Activated T-cell treated with anti-CD3 and anti-CD28 coated beads, Interleukin-2, amount 50 U/mL, for 72 hours (primary cell): ENCODE data around the gene ATP8B1. TPM values are rescaled to one million over a fixed set of nuclear protein-coding genes. Genes with fewer than 3 reads are reported as not detected.
A peak's percentile ranks its signal among the peaks of the same experiment; 100 is the strongest.
"Not testable (repeated sequence)": the region's sequence is repeated elsewhere in the genome, so short reads cannot be mapped to it uniquely, and the experiment has no call there.

ENCODE experiments used
- ATAC-seq, 2 donors: fragments of 150-1000 bp; cut with Tn5 transposase; replicated peaks in 1 of 2; 2 replicates each; pipeline ENCODE4 v1.10.0; 2021; ENCODE audit warnings: moderate library complexity in 2 of 2, mild to moderate bottlenecking in 1 of 2
- DNase-seq, 2 donors: peaks; one replicate each; pipeline ENCODE4 v3.0.0; 2021 to 2022; ENCODE audit warnings: mixed read lengths in 1 of 2
- H3K27ac Mint-ChIP-seq: one replicate; pipeline ENCODE4 v1.8.0; 2022; ENCODE audit warnings: mild to moderate bottlenecking, moderate library complexity, mixed read lengths
- H3K27me3 Mint-ChIP-seq: one replicate; pipeline ENCODE4 v1.8.0; 2022; ENCODE audit warnings: low read depth, mixed read lengths
- H3K36me3 Mint-ChIP-seq, 2 donors: one replicate each; pipeline ENCODE4 v1.8.0; 2022; ENCODE audit warnings: mixed read lengths in 2 of 2, mild to moderate bottlenecking in 1 of 2; ENCODE audit not compliant: insufficient read depth in 2 of 2
- H3K4me1 Mint-ChIP-seq: one replicate; pipeline ENCODE4 v1.8.0; 2022; ENCODE audit warnings: low read depth, mixed read lengths
- H3K4me3 Mint-ChIP-seq, 2 donors: one replicate each; pipeline ENCODE4 v1.8.0; 2022; ENCODE audit warnings: mild to moderate bottlenecking in 2 of 2, mixed read lengths in 2 of 2, moderate library complexity in 2 of 2
- H3K9me3 Mint-ChIP-seq, 2 donors: one replicate each; pipeline ENCODE4 v1.8.0; 2022; ENCODE audit warnings: mixed read lengths in 2 of 2
- total RNA-seq, 2 donors: library from RNA; stranded (reverse); gene quantifications; one replicate each; pipeline ENCODE4 v1.2.3, GENCODE V29; 2022

ATP8B1 gene
- total RNA-seq, 2 donors from 2014 or later: not detected

DNA sequence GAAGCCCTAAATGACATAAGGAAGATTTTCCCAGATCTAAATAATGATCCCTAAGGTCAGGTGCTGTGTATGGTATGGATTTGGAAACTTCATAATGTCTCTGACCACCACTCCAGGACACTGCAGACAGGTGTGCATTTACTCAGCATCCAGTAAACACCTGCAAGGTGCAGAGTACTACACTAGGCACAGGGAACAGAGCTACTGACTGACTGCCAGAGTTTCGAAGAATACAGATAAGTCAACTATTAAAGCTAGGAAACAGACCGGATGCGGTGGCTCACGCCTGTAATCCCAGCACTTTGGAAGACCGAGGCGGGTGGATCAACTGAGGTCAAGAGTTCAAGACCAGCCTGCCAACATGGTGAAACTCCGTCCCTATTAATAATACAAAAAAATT lies 65.0 kb downstream of the ATP8B1 start:
- DNase-seq (no peak), ATAC-seq (no peak)
- Mint-ChIP-seq H3K27ac (no peak overlapping the region), H3K9me3 (peaks cover 9 to 10% of the 10 kb centered on the region in 2 donors), H3K27me3 (no peaks in the 10 kb centered on the region), H3K4me1 (no peaks in the 10 kb centered on the region), H3K36me3 (peaks cover 5 to 6% of the 10 kb centered on the region in 2 donors), H3K4me3 (no peak overlapping the region)

DNA sequence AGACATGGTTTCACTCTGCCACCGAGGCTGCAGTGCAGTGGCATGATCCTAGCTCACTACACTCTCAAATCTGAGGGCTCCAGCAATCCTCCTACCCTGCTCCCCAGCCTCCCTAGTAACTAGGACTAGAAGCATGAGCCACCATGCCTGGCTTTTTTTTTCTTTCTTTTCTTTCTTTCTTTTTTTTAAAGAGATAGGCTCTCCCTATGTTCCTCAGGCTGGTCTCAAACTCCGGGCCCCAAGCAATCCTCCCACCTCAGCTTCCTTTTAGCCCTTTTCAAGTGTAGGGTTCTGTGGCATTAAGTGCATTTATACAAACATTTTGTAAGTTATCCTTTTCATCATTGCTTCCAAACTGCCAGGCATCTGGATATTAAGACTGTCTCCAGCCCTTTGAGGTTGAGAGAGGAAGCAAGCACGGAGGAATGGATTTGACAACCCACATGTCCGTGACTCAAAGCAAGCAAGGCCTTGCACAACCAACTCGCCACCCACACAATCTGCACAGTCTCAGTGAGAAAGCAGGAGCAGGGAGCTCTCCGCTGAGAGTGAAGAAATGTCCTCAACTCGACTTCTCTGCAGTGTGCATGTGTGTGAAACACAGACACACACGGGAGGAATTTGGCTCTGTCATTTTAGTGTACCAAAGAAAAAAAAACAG lies 65.6 kb downstream of the ATP8B1 start:
- H3K4me3 Mint-ChIP-seq: no peak overlapping the region
- H3K27ac Mint-ChIP-seq: no peak overlapping the region
- no peaks in the 10 kb centered on the region for H3K4me1 Mint-ChIP-seq
- peaks cover 5 to 7% of the 10 kb centered on the region in 2 donors for H3K36me3 Mint-ChIP-seq
- H3K9me3 Mint-ChIP-seq: peaks cover 10 to 12% of the 10 kb centered on the region in 2 donors
- H3K27me3 Mint-ChIP-seq: no peaks in the 10 kb centered on the region
- DNase-seq (no peak), ATAC-seq (no peak)

DNA sequence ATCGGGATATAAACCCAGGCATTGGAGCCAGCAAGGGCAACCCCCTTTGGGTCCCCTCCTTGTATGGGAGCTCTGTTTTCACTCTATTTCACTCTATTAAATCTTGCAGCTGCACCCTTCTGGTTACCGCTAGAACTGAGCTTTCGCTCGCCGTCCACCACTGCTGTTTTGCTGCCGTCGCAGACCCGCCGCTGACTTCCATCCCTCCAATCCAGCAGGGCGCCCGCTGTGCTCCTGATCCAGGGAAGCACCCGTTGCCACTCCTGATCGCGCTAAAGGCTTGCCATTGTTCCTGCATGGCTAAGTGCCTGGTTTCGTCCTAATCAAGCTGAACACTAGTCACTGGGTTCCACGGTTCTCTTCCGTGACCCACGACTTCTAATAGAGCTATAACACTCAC lies 68.1 kb downstream of the ATP8B1 start:
- peaks cover 11 to 14% of the 10 kb centered on the region in 2 donors for H3K9me3 Mint-ChIP-seq
- ATAC-seq, H3K4me1 Mint-ChIP-seq, H3K4me3 Mint-ChIP-seq, H3K27me3 Mint-ChIP-seq, H3K27ac Mint-ChIP-seq, DNase-seq, H3K36me3 Mint-ChIP-seq: not testable (repeated sequence)

DNA sequence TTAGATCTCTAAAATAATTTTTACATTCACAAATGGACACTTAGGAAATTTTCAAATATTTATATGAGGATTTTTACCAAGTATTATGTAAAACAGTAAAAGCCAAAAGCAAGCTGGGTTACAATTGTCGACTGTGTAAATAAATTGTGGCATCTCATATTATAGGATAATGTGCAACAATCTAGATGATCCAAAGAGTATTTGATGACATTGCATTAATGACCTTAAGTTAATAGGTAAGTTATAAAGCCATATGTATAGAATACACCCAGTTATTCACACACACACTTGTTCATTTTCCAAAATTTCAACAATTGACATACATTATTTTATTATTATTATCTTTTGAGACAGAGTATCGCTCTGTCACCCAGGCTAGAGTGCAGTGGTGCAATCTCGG lies 69.3 kb downstream of the ATP8B1 start:
- DNase-seq: no peak
- Mint-ChIP-seq H3K27me3 (no peaks in the 10 kb centered on the region), H3K4me1 (no peaks in the 10 kb centered on the region), H3K9me3 (peaks cover 11 to 12% of the 10 kb centered on the region in 2 donors), H3K4me3 (no peak overlapping the region), H3K36me3 (peaks cover 7 to 8% of the 10 kb centered on the region in 2 donors), H3K27ac (no peak overlapping the region)
- no peak for ATAC-seq

DNA sequence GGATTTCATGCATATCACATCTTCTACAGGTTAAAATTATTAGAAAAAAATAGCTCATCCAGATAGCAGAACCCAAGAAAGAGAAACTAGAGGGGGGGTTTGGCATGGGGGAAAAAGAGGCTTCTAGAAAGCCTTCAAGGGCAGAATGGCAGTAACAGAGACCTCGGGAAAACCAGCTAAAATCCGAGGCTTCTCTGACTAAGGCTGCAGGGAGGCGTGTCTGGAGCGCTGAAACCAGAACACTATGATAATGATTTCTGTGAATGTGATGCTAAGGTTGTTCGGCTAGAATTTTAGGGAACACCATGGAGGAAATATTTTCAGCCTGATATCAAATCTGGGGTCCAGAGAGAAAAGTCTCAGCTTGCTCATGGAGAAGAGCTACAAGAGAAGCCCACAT lies 73.0 kb downstream of the ATP8B1 start:
- H3K4me3 Mint-ChIP-seq: no peak overlapping the region
- H3K36me3 Mint-ChIP-seq: peaks cover 8 to 16% of the 10 kb centered on the region in 2 donors
- DNase-seq (no peak), ATAC-seq (no peak)
- H3K27me3 Mint-ChIP-seq: no peaks in the 10 kb centered on the region
- no peak overlapping the region for H3K27ac Mint-ChIP-seq
- no peaks in the 10 kb centered on the region for H3K4me1 Mint-ChIP-seq
- H3K9me3 Mint-ChIP-seq: peaks cover 16 to 18% of the 10 kb centered on the region in 2 donors

DNA sequence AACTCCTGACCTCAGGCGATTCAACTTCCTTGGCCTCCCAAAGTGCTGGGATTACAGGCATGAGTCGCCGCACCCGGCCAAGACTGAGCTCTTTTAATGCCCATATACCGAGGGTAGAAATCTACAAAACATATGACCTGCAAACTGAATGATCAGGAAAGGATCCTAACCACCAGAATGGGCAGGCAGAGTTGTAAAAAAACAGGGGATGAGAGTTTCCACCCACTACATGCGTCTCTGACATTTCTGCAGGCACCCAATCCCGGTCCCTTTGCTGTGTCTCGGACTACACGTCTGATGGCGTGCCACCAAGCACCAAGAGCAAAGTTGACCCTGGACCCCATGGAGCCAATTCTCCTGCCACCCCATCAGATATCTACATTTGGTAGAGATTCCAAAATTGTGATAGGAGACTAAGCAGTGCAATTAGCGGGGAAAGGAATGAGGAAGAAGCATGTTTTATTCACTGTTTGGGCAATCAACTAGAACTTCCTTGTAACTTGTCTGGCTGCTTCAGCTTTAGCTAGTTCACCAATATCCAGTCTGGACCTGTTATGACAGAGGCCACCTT lies 74.1 kb downstream of the ATP8B1 start:
- Mint-ChIP-seq H3K36me3 (peaks cover 6 to 14% of the 10 kb centered on the region in 2 donors), H3K4me3 (no peak overlapping the region), H3K4me1 (no peaks in the 10 kb centered on the region), H3K27ac (no peak overlapping the region), H3K9me3 (peaks cover 15 to 17% of the 10 kb centered on the region in 2 donors), H3K27me3 (no peaks in the 10 kb centered on the region)
- DNase-seq: no peak
- ATAC-seq: no peak

DNA sequence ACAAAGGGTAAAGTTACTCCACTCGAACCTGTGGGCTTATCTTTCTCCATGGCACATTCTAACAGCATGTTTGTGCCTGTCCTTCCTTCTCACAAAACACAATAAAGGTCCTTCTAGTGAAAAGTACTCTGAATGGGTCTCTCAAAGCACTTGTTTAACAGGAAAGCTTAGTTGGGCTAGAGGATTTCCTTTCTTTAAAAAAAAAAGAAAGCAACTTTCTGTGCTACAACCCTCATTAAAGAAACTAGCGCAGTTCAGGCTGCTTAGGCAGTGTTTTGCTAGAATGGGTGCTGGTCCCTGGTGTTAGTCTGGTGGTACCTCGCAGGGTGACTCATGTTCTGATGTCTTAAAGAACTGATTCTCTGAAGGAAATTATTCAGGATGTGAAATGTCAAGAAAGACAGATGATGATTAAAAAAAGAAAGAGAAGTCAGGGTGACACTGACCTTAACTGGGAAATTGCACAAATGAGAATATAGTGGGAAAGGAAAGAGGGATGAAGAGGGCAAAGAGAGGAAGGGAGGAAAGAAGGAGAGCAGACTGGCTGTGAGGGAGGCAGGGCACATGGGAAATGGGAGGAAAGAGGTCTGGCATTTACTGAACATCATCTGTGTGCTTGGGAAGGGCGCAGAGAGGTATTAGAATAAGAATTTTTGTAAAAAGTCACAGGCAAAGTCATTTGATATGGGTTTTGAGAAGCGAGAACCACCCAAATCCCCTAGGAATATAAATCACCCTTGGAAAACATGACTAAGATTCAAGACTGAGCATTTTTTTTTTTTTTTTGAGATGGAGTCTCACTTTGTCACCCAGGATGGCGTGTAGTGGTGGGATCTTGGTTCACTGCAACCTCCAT lies 74.9 kb downstream of the ATP8B1 start:
- Mint-ChIP-seq H3K9me3 (peaks cover 15 to 17% of the 10 kb centered on the region in 2 donors), H3K27ac (no peak overlapping the region), H3K4me3 (no peak overlapping the region), H3K27me3 (no peaks in the 10 kb centered on the region), H3K4me1 (no peaks in the 10 kb centered on the region), H3K36me3 (peaks cover 6 to 14% of the 10 kb centered on the region in 2 donors)
- ATAC-seq: no peak
- DNase-seq: no peak

DNA sequence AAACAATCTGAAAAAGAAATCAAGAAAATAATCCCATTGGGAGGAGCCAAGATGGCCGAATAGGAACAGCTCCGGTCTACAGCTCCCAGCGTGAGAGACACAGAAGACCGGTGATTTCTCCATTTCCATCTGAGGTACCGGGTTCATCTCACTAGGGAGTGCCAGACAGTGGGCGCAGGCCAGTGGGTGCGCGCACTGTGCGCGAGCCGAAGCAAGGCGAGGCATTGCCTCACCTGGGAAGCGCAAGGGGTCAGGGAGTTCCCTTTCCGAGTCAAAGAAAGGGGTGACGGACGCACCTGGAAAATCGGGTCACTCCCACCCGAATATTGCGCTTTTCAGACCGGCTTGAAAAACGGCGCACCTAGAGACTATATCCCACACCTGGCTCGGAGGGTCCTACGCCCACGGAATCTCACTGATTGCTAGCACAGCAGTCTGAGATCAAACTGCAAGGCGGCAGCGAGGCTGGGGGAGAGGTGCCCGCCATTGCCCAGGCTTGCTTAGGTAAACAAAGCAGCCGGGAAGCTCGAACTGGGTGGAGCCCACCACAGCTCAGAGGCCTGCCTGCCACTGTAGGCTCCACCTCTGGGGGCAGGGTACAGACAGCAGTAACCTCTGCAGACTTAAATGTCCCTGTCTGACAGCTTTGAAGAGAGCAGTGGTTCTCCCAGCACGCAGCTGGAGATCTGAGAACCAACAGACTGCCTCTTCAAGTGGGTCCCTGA lies 83.7 kb downstream of the ATP8B1 start:
- H3K9me3 Mint-ChIP-seq: peaks cover 13% of the 10 kb centered on the region in 2 donors
- ATAC-seq: not testable (repeated sequence)

DNA sequence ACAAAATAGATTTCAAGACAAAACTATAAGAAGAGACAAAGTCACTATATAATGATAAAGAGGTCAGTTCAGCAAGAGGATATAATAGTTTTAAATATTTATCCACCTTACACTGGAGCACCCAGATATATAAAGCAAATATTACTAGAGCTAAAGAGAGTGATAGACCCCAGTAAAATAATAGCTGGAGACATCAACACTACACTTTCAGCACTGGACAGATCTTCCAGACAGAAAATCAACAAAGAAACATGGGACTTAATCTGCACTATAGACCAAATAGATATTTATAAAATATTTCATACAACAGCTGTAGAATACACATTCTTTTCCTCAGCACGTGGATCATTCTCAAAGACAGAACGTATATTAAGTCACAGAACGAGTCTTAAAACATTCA lies 86.6 kb downstream of the ATP8B1 start:
- no peak for DNase-seq
- H3K36me3 Mint-ChIP-seq: peaks cover 6 to 19% of the 10 kb centered on the region in 2 donors
- no peaks in the 10 kb centered on the region for H3K27me3 Mint-ChIP-seq
- H3K27ac Mint-ChIP-seq: no peak overlapping the region
- no peak for ATAC-seq
- H3K4me1 Mint-ChIP-seq: no peaks in the 10 kb centered on the region
- peaks cover 13 to 15% of the 10 kb centered on the region in 2 donors for H3K9me3 Mint-ChIP-seq
- H3K4me3 Mint-ChIP-seq: no peak overlapping the region

More for the DNA sequence above, 83.7 kb downstream of the ATP8B1 start:
- H3K36me3 Mint-ChIP-seq: peaks cover 6 to 19% of the 10 kb centered on the region in 2 donors
- H3K27ac Mint-ChIP-seq, H3K4me3 Mint-ChIP-seq, H3K4me1 Mint-ChIP-seq, DNase-seq, H3K27me3 Mint-ChIP-seq: not testable (repeated sequence)

DNA sequence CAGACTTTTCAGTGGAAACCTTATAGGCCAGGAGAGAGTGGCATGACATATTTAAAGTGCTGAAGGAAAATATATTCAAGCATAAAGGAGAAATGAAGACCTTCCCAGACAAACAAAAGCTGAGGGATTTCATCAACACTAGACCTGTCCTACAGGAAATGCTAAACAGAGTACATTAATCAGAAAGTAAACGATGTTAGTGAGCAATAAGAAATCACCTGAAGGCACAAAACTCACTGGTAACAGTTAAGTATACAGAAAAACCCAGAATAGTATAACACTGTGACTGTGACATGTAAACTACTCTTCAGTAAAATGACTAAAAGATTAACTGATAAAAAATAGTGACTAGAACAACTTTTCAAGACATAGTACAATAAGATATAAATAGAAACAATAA lies 87.4 kb downstream of the ATP8B1 start:
- Mint-ChIP-seq H3K4me3 (no peak overlapping the region), H3K27ac (peak overlapping the region; percentile 44), H3K27me3 (no peaks in the 10 kb centered on the region), H3K4me1 (no peaks in the 10 kb centered on the region), H3K36me3 (peaks cover 6 to 19% of the 10 kb centered on the region in 2 donors), H3K9me3 (peaks cover 13 to 15% of the 10 kb centered on the region in 2 donors)
- ATAC-seq: no peak
- DNase-seq: no peak

DNA sequence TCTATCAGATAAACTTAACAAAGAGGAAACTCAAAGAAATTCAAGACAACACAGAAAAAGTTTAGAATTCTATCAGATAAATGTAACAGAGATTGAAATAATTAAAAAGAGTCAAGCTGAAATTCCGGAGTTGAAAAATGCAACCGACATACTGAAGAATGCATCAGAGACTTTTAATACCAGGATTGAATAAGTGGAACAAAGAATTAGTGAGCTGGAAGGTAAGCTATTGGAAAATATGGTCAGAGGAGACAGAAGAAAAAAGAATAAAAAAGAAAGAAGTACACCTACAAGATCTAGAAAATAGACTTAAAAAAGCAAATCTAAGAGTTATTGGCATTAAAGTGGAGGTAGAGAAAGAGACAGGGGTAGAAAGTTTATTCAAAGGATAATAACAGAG lies 88.0 kb downstream of the ATP8B1 start:
- H3K36me3 Mint-ChIP-seq: peaks cover 6 to 19% of the 10 kb centered on the region in 2 donors
- H3K27me3 Mint-ChIP-seq: no peaks in the 10 kb centered on the region
- ATAC-seq (no peak), DNase-seq (no peak)
- no peaks in the 10 kb centered on the region for H3K4me1 Mint-ChIP-seq
- H3K4me3 Mint-ChIP-seq: no peak overlapping the region
- H3K9me3 Mint-ChIP-seq: peaks cover 15 to 17% of the 10 kb centered on the region in 2 donors
- no peak overlapping the region for H3K27ac Mint-ChIP-seq

DNA sequence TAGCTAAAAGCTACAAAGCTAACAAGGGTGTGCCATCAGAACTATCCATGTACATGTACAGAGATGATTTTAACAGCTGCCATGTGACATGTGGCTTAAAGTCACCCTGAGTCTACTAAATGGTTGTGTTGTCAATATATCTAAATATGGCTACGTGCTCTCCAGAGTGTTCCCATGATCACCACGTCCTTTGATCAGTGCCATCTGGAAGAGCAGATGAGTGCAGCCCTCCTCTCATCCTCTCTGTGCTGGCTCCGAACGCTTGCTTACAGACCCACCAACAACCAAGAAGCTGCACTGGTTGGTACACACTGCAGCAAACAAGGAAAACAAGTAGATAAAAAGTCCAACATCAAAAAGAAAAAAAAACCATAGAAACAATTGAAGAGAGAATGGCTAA lies 92.9 kb downstream of the ATP8B1 start:
- H3K27ac Mint-ChIP-seq: no peak overlapping the region

DNA sequence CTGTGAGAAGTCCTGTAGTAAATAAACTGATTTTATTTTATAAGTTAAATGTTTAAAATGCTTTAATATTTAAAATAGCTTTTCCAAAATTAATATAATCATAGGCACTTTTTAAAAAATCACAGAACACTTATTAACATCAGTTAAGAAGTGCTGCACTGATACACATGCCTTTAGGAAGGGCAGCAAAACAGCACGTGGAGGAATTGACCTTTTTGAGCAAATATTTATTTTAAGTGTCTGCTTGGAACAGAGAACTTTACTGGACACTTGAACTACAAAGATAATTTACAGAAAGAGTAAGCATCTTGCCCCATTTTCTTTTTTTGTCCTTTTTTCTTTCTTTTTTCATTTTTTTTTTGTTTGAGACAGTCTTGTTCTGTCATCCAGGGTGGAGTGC lies 93.8 kb downstream of the ATP8B1 start:
- Mint-ChIP-seq H3K4me1 (no peaks in the 10 kb centered on the region), H3K27me3 (no peaks in the 10 kb centered on the region), H3K36me3 (peaks cover 5 to 7% of the 10 kb centered on the region in 2 donors), H3K4me3 (no peak overlapping the region), H3K9me3 (peaks cover 11% of the 10 kb centered on the region in 2 donors), H3K27ac (no peak overlapping the region)
- DNase-seq: no peak
- no peak for ATAC-seq

More for the DNA sequence above, 92.9 kb downstream of the ATP8B1 start:
- Mint-ChIP-seq H3K36me3 (peaks cover 5 to 11% of the 10 kb centered on the region in 2 donors), H3K4me3 (no peak overlapping the region), H3K27me3 (no peaks in the 10 kb centered on the region), H3K4me1 (no peaks in the 10 kb centered on the region), H3K9me3 (peaks cover 12 to 16% of the 10 kb centered on the region in 2 donors)
- DNase-seq: no peak
- no peak for ATAC-seq
